ENCODE results near the gene NEB. TPM values are rescaled to one million over a fixed set of nuclear protein-coding genes. Genes with fewer than 3 reads are reported as not detected.
"Not testable (repeated sequence)": the region's sequence is repeated elsewhere in the genome, so short reads cannot be mapped to it uniquely, and the experiment has no call there.

Gene NEB
- polyA plus RNA-seq, 4 donors = 0.36 to 16.1 (median 1.2) TPM

GRCh38 chr2:151754253-151754897 is 20.1 kb upstream of the NEB start:
- Histone ChIP-seq H3K4me1 (ENCODE audit: control insufficient read depth in 3 of 3, insufficient read depth in 2 of 3, low read depth in 1 of 3, low read length in 2 of 3) (no peaks in the 10 kb centered on the region), H3K36me3 (ENCODE audit: control insufficient read depth in 3 of 3, insufficient read depth in 2 of 3, low read depth in 1 of 3, low read length in 3 of 3) (no peaks in the 10 kb centered on the region), H3K27me3 (ENCODE audit: control insufficient read depth in 3 of 3, insufficient read depth in 3 of 3, low read length in 3 of 3) (no peaks in the 10 kb centered on the region), H3K9me3 (ENCODE audit: control insufficient read depth in 2 of 2, insufficient read depth in 1 of 2, low read depth in 1 of 2, low read length in 1 of 2) (no peaks in the 10 kb centered on the region), H3K27ac (ENCODE audit: low read depth in 1 of 3, low read length in 2 of 3) (no peak overlapping the region), H3K4me3 (ENCODE audit: low read depth in 1 of 3, low read length in 3 of 3) (no peak overlapping the region)
- DNase-seq = no peak
- no peak for FAIRE-seq
- 87 to 100% (median 89%) methylated on average over 1 of the region's 1 CpG for WGBS, 3 donors

GRCh38 chr2:151753540-151753939 is 19.3 kb upstream of the NEB start:
- no peaks in the 10 kb centered on the region for H3K27me3 ChIP-seq (ENCODE audit: control insufficient read depth in 3 of 3, insufficient read depth in 3 of 3, low read length in 3 of 3)
- H3K36me3 ChIP-seq (ENCODE audit: control insufficient read depth in 3 of 3, insufficient read depth in 2 of 3, low read depth in 1 of 3, low read length in 3 of 3) = no peaks in the 10 kb centered on the region
- no peak for FAIRE-seq
- H3K4me1 ChIP-seq (ENCODE audit: control insufficient read depth in 3 of 3, insufficient read depth in 2 of 3, low read depth in 1 of 3, low read length in 2 of 3) = no peaks in the 10 kb centered on the region
- no peak overlapping the region for H3K27ac ChIP-seq (ENCODE audit: low read depth in 1 of 3, low read length in 2 of 3)
- DNase-seq = no peak
- H3K4me3 ChIP-seq (ENCODE audit: low read depth in 1 of 3, low read length in 3 of 3) = no peak overlapping the region
- no peaks in the 10 kb centered on the region for H3K9me3 ChIP-seq (ENCODE audit: control insufficient read depth in 2 of 2, insufficient read depth in 1 of 2, low read depth in 1 of 2, low read length in 1 of 2)

GRCh38 chr2:151745261-151745660 is 11.0 kb upstream of the NEB start:
- not testable (repeated sequence) for H3K27ac ChIP-seq (ENCODE audit: low read depth in 1 of 3, low read length in 2 of 3); DNase-seq; H3K4me1 ChIP-seq (ENCODE audit: control insufficient read depth in 3 of 3, insufficient read depth in 2 of 3, low read depth in 1 of 3, low read length in 2 of 3); H3K4me3 ChIP-seq (ENCODE audit: low read depth in 1 of 3, low read length in 3 of 3); H3K9me3 ChIP-seq (ENCODE audit: control insufficient read depth in 2 of 2, insufficient read depth in 1 of 2, low read depth in 1 of 2, low read length in 1 of 2); FAIRE-seq; H3K36me3 ChIP-seq (ENCODE audit: control insufficient read depth in 3 of 3, insufficient read depth in 2 of 3, low read depth in 1 of 3, low read length in 3 of 3); H3K27me3 ChIP-seq (ENCODE audit: control insufficient read depth in 3 of 3, insufficient read depth in 3 of 3, low read length in 3 of 3)
- 83 to 97% (median 90%) methylated on average over 3 of the region's 3 CpGs for WGBS, 3 donors

- 57 to 70% (median 70%) methylated on average over 5 of the region's 5 CpGs for WGBS, 3 donors
- FAIRE-seq = no peak
- Histone ChIP-seq H3K36me3 (ENCODE audit: control insufficient read depth in 3 of 3, insufficient read depth in 2 of 3, low read depth in 1 of 3, low read length in 3 of 3) (no peaks in the 10 kb centered on the region), H3K4me3 (ENCODE audit: low read depth in 1 of 3, low read length in 3 of 3) (no peak overlapping the region), H3K27ac (ENCODE audit: low read depth in 1 of 3, low read length in 2 of 3) (no peak overlapping the region), H3K27me3 (ENCODE audit: control insufficient read depth in 3 of 3, insufficient read depth in 3 of 3, low read length in 3 of 3) (no peaks in the 10 kb centered on the region), H3K4me1 (ENCODE audit: control insufficient read depth in 3 of 3, insufficient read depth in 2 of 3, low read depth in 1 of 3, low read length in 2 of 3) (no peaks in the 10 kb centered on the region), H3K9me3 (ENCODE audit: control insufficient read depth in 2 of 2, insufficient read depth in 1 of 2, low read depth in 1 of 2, low read length in 1 of 2) (no peaks in the 10 kb centered on the region)
- no peak for DNase-seq
Measured at GRCh38 chr2:151730262-151730975, 3.9 kb downstream of the NEB start.

GRCh38 chr2:151729837-151730236 is 4.4 kb downstream of the NEB start:
- Histone ChIP-seq H3K4me1 (ENCODE audit: control insufficient read depth in 3 of 3, insufficient read depth in 2 of 3, low read depth in 1 of 3, low read length in 2 of 3) (no peaks in the 10 kb centered on the region), H3K27ac (ENCODE audit: low read depth in 1 of 3, low read length in 2 of 3) (no peak overlapping the region), H3K4me3 (ENCODE audit: low read depth in 1 of 3, low read length in 3 of 3) (no peak overlapping the region), H3K36me3 (ENCODE audit: control insufficient read depth in 3 of 3, insufficient read depth in 2 of 3, low read depth in 1 of 3, low read length in 3 of 3) (no peaks in the 10 kb centered on the region), H3K9me3 (ENCODE audit: control insufficient read depth in 2 of 2, insufficient read depth in 1 of 2, low read depth in 1 of 2, low read length in 1 of 2) (no peaks in the 10 kb centered on the region), H3K27me3 (ENCODE audit: control insufficient read depth in 3 of 3, insufficient read depth in 3 of 3, low read length in 3 of 3) (no peaks in the 10 kb centered on the region)
- FAIRE-seq (no peak), DNase-seq (no peak)
- 12 to 29% (median 24%) methylated on average over 1 of the region's 1 CpG for WGBS, 3 donors

- FAIRE-seq = no peak
Measured at GRCh38 chr2:151729415-151729811, 4.9 kb downstream of the NEB start.

GRCh38 chr2:151728804-151729414 is 5.4 kb downstream of the NEB start:
- Histone ChIP-seq H3K4me3 (ENCODE audit: low read depth in 1 of 3, low read length in 3 of 3) (no peak overlapping the region), H3K4me1 (ENCODE audit: control insufficient read depth in 3 of 3, insufficient read depth in 2 of 3, low read depth in 1 of 3, low read length in 2 of 3) (no peaks in the 10 kb centered on the region), H3K27ac (ENCODE audit: low read depth in 1 of 3, low read length in 2 of 3) (no peak overlapping the region), H3K9me3 (ENCODE audit: control insufficient read depth in 2 of 2, insufficient read depth in 1 of 2, low read depth in 1 of 2, low read length in 1 of 2) (no peaks in the 10 kb centered on the region), H3K36me3 (ENCODE audit: control insufficient read depth in 3 of 3, insufficient read depth in 2 of 3, low read depth in 1 of 3, low read length in 3 of 3) (no peaks in the 10 kb centered on the region), H3K27me3 (ENCODE audit: control insufficient read depth in 3 of 3, insufficient read depth in 3 of 3, low read length in 3 of 3) (no peaks in the 10 kb centered on the region)
- 72 to 78% (median 74%) methylated on average over 3 of the region's 3 CpGs for WGBS, 3 donors
- DNase-seq (no peak), FAIRE-seq (no peak)

More at GRCh38 chr2:151729415-151729811, 4.9 kb downstream of the NEB start:
- Histone ChIP-seq H3K36me3 (ENCODE audit: control insufficient read depth in 3 of 3, insufficient read depth in 2 of 3, low read depth in 1 of 3, low read length in 3 of 3) (no peaks in the 10 kb centered on the region), H3K27me3 (ENCODE audit: control insufficient read depth in 3 of 3, insufficient read depth in 3 of 3, low read length in 3 of 3) (no peaks in the 10 kb centered on the region), H3K4me3 (ENCODE audit: low read depth in 1 of 3, low read length in 3 of 3) (no peak overlapping the region), H3K4me1 (ENCODE audit: control insufficient read depth in 3 of 3, insufficient read depth in 2 of 3, low read depth in 1 of 3, low read length in 2 of 3) (no peaks in the 10 kb centered on the region), H3K27ac (ENCODE audit: low read depth in 1 of 3, low read length in 2 of 3) (no peak overlapping the region), H3K9me3 (ENCODE audit: control insufficient read depth in 2 of 2, insufficient read depth in 1 of 2, low read depth in 1 of 2, low read length in 1 of 2) (no peaks in the 10 kb centered on the region)
- no peak for DNase-seq
- WGBS, 3 donors = 88 to 94% (median 94%) methylated on average over 3 of the region's 3 CpGs

- DNase-seq (no peak), FAIRE-seq (no peak)
- Histone ChIP-seq H3K27me3 (ENCODE audit: control insufficient read depth in 3 of 3, insufficient read depth in 3 of 3, low read length in 3 of 3) (no peaks in the 10 kb centered on the region), H3K4me1 (ENCODE audit: control insufficient read depth in 3 of 3, insufficient read depth in 2 of 3, low read depth in 1 of 3, low read length in 2 of 3) (no peaks in the 10 kb centered on the region), H3K9me3 (ENCODE audit: control insufficient read depth in 2 of 2, insufficient read depth in 1 of 2, low read depth in 1 of 2, low read length in 1 of 2) (no peaks in the 10 kb centered on the region), H3K4me3 (ENCODE audit: low read depth in 1 of 3, low read length in 3 of 3) (no peak overlapping the region), H3K27ac (ENCODE audit: low read depth in 1 of 3, low read length in 2 of 3) (no peak overlapping the region), H3K36me3 (ENCODE audit: control insufficient read depth in 3 of 3, insufficient read depth in 2 of 3, low read depth in 1 of 3, low read length in 3 of 3) (no peaks in the 10 kb centered on the region)
- 24 to 48% (median 40%) methylated on average over 10 of the region's 10 CpGs for WGBS, 3 donors
Measured at GRCh38 chr2:151727593-151728552, 6.4 kb downstream of the NEB start.
